Uterus (tissue), 2 donors: ENCODE measurements around the gene NUDT2.

Experiments used
- CTCF ChIP-seq, 4 experiments: fragments of 200-600 bp in 2 of 4; fragments of 450-650 bp in 2 of 4; sonication (generic) in 2 of 4; IDR thresholded peaks; one replicate each; pipeline ENCODE4 v1.5.1; 2016 to 2019; ENCODE audit warnings: antibody characterized with exemption in 4 of 4, mild to moderate bottlenecking in 2 of 4, moderate library complexity in 1 of 4
- POLR2A ChIP-seq, 2 donors: fragments of 450-650 bp; IDR thresholded peaks; one replicate each; pipeline ENCODE4 v1.6.1; 2016; ENCODE audit warnings: antibody characterized with exemption in 2 of 2, mild to moderate bottlenecking in 1 of 2, moderate library complexity in 1 of 2

GRCh38 chr9:34310215-34310614, 19.2 kb upstream of the NUDT2 start:
- no peak for TF ChIP-seq POLR2A (IDR thresholded peaks at IDR 0.05)
- TF ChIP-seq CTCF (IDR thresholded peaks at IDR 0.05) = no peak
